Activated CD4-positive, alpha-beta T cell treated with anti-CD3 and anti-CD28 coated beads, Interleukin-2, amount 50 U/mL, for 1 hour (primary cell): ENCODE measurements around the gene CACNB4.
"Not testable (repeated sequence)": the region's sequence is repeated elsewhere in the genome, so short reads cannot be mapped to it uniquely, and the experiment has no call there.

Experiments
- DNase-seq: peaks from one replicate; pipeline ENCODE4 v3.0.0-alpha.2; 2020

The CACNB4 gene

GRCh38 chr2:151808258-151809072 is 290.4 kb downstream of the CACNB4 start:
- no peak for DNase-seq

- no peak for DNase-seq
These were observed 292.9 kb downstream of the CACNB4 start for GRCh38 chr2:151805961-151806360.

GRCh38 chr2:151805343-151805742 is 293.5 kb downstream of the CACNB4 start:
- DNase-seq, result no peak

- DNase-seq, result no peak
These were observed 295.0 kb downstream of the CACNB4 start for GRCh38 chr2:151803811-151804210.

GRCh38 chr2:151802315-151802714 is 296.5 kb downstream of the CACNB4 start:
- DNase-seq, result no peak

- no peak for DNase-seq
These were observed 299.0 kb downstream of the CACNB4 start for GRCh38 chr2:151799886-151800292.

- DNase-seq, result no peak
These were observed 302.1 kb downstream of the CACNB4 start for GRCh38 chr2:151796774-151797173.

- no peak for DNase-seq
These were observed 303.1 kb downstream of the CACNB4 start for GRCh38 chr2:151795646-151796240.

GRCh38 chr2:151794422-151794821 is 304.4 kb downstream of the CACNB4 start:
- DNase-seq, result not testable (repeated sequence)

GRCh38 chr2:151793123-151793522 is 305.7 kb downstream of the CACNB4 start:
- no peak for DNase-seq

GRCh38 chr2:151792589-151792988 is 306.3 kb downstream of the CACNB4 start:
- no peak for DNase-seq

- no peak for DNase-seq
These were observed 307.3 kb downstream of the CACNB4 start for GRCh38 chr2:151791545-151791944.

GRCh38 chr2:151790689-151791088 is 308.2 kb downstream of the CACNB4 start:
- DNase-seq, result no peak

GRCh38 chr2:151789055-151789834 is 309.6 kb downstream of the CACNB4 start:
- no peak for DNase-seq

- no peak for DNase-seq
These were observed 312.4 kb downstream of the CACNB4 start for GRCh38 chr2:151786483-151786882.

- no peak for DNase-seq
These were observed 312.8 kb downstream of the CACNB4 start for GRCh38 chr2:151786077-151786476.

GRCh38 chr2:151783133-151783520 is 315.7 kb downstream of the CACNB4 start:
- no peak for DNase-seq
